Activated CD4-positive, alpha-beta T cell treated with anti-CD3 and anti-CD28 coated beads, Interleukin-2, amount 50 U/mL, for 4 hours (primary cell): ENCODE measurements around the gene DPP10.

Experiments used
- DNase-seq, 2 experiments: peaks; one replicate each; pipeline ENCODE4 v3.0.0-alpha.2; 2020

Gene DPP10

DNA sequence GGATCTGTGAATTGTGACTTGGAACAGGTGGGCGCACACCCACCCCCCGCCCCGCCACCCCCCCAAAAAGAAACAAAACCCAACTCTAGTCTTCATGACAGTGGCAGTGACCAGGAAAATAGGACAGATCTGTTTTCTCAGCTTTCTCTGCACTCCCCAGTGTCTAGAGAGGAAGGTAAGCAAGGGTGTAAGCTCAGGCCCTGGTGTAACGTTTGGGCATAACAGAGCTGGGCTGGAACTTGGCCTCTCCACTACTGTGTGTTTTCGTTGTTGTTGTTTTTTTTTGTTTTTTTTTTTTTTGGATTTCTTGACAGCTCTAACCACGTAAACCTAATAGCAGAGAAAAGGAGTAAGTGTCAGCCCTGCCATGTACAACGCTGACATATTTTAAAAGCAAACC, 1160.8 kb downstream of the DPP10 start:
- no peak for DNase-seq

DNA sequence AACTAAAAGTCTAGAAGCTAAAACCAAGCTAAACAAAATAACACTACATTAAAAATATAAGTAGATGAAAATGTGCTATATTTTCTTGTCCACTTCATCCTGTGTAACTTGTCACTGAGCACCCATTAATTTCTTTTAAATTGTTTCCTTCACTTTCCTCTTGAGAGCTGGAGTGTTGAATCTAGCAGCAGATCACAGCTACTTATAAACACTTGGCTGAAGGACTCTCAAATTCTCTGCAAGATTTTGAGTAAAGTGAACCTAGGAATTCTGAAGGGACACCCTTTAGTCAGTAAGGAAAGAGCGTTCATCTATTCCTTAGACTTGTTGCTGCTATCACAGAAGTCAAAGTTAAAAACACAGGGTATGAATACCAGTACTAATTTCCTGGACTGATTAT, 1163.9 kb downstream of the DPP10 start:
- no peak for DNase-seq

DNA sequence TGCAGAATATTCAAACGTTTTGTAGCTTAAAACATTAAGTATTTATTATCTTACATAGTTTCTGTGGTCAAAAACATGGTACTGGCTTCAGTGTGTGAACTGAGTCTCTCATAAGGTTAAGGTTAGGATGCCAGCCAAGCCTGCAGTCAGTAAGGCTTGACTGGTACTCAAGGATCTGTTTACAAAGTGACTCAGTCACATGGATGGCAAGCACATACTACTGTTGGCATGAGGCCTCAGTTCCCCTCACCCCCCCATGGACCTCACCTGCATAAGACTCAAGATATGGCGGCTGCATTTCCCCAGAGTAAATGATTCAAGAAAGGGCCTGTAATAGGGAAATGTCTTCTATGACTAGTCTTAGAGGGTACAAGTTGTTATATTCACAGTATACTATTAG, 1167.5 kb downstream of the DPP10 start:
- DNase-seq = no peak

DNA sequence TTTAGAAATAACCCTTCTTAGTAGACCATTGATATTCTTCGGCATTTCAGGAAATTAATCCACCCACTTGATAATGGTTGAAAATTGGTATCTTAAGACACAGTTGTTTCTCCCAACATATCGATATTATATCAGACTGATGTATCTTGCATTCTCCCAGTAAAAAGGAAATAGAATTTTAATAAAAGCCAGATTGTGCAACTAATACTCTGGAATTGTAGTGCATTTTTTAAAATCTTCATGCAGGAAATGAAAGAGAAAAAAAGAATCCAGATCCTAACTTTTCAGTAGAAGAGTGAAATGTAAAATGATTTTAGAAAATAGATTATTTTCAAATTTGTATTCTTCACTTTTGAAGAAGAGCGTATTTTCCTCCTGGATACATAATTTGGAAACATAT, 1168.4 kb downstream of the DPP10 start:
- no peak for DNase-seq

DNA sequence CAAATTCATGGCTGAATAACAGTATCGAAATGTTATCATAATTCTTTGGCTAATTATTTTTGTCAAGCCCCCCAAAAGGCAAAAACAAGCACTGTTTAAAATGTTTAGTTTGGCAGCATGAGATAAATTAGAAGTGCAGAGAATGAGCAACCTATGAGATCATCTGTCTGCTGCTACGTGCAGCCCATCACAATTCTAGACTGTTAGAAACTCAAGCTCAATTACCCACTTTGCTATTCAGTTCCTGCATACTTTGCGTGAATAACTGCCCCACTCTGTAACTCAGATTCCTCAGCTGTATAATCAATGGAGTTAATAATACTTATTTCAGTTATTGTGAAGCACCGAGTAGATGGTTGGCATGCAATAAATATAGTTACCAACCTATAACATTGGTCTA, 1181.9 kb downstream of the DPP10 start:
- DNase-seq = no peak

DNA sequence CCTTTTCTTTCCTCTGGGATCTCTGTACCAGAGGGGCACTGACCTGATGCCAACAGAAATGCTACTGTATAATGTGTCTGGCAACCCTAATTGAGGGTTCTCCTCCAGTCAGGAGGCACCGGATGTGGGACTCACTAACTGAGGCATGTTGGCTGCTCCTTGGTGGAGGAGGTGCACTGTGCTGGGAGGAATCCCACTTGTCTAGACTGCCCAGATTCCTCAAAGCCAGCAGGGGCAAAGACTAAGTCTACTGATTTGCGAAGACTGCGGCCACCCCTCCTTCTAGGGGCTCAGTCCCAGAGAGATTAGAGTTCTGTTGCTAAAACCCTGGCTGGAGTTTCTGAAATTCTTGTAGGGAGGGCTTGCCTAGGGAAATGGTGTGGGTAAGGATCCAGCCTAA, 1192.1 kb downstream of the DPP10 start:
- DNase-seq = no peak

DNA sequence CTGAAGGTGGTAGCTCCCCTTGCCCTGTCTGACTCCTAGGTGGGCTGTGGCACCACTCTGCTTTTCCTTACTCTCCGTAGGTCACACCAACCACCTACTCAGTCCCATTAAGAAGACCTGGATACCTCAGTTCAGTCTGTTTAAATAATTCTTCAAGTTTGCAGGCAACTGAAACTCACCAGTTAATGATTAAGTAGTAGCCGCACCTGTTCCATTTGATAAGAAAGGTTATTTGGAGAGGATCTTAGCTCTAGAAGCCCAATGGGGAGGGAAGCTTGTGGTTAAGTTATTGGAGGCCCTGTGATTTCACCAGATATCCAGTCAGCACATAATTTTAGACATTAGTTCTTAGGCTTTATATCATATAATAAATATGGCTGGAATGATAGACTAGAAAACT, 1193.0 kb downstream of the DPP10 start:
- no peak for DNase-seq

DNA sequence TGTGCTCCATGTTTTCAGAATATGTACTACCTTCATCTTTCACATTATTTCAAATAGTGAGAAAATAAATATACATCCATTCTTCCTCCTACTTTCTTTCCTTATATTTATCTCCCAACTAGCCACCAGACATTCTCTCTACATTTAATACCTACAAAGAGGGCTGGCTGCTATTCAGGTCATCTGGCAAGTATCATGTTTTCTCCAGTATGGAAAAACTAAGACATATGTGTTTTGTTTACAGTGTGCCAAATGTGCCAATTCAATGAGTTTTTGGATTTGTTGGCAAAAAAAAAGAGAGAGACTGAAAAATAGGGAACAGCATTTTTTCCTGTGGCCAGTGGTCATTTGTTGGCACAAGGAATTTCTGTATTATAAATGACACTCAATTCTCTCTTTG, 1207.3 kb downstream of the DPP10 start:
- no peak for DNase-seq

DNA sequence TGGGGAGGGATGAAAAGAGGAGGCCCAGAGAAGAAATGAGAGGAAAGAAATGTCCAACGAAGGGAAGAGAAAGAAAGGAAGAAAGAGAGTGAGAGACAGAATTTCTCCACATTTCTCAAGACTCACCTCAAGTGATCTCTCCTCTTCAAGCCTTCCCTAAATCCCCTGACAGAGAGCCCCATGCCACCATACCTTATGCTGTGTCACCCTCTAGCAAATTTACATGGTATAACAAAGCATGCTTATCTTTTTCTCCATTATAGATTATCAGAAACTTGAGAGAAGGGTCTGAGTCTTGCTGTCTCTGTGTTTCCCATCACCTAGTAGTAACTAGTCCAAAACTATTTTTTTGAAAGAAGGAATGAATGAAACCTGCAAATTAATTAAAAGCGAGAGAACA, 1208.4 kb downstream of the DPP10 start:
- DNase-seq = no peak

DNA sequence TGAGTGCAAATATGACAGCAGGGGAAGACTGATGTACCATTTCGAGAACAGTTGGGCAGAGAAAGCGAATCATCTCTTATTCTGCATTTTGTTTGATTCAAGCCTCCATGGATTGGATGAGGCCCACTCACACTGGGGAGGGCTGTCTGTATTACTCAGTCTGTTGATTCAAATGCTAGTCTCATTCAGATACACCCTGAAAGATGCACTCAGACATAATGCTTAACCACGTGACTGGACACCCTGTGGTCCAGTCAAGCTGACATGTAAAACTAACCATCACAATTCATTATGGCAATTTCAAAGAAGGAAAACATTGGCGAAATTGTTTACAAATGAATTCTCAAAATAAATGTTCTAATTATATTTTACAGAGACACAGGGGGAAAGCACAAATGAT, 1210.2 kb downstream of the DPP10 start:
- no peak for DNase-seq

DNA sequence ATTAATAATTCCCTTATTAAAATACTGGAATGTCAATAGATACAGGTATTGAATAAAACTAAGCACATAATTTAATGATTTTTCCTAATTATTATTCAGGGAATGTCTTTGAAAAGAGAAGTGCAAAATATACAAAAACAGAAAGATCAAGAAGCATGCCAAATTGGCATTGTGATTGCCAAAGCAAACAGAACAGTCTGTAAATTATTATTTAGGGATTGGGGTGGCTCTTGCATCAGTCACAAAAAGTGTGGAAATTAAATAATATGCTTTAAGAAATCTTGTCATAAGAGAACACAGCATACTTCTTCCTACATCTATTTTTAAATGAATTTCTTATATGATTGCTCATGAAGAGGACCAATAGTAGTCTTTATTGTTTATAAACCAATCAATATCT, 1211.9 kb downstream of the DPP10 start:
- no peak for DNase-seq

DNA sequence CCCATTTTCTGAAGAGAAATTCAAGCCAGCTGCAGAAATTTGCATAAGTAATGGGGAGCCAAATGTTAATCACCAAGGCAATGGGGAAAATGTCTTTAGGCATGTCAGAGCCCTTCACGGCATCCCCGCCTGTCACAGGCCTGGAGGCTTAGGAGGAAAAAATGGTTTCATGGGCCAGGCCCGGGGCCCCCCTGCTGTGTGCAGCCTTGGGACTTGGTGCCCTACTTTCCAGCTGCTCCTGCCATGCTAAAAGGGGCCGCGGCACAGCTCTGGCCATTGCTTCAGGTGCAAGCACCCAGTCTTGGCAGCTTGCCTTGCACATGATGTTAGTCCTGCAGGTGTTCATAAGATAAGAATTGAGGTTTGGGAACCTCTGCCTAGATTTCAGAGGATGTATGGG, 1235.7 kb downstream of the DPP10 start:
- no peak for DNase-seq

DNA sequence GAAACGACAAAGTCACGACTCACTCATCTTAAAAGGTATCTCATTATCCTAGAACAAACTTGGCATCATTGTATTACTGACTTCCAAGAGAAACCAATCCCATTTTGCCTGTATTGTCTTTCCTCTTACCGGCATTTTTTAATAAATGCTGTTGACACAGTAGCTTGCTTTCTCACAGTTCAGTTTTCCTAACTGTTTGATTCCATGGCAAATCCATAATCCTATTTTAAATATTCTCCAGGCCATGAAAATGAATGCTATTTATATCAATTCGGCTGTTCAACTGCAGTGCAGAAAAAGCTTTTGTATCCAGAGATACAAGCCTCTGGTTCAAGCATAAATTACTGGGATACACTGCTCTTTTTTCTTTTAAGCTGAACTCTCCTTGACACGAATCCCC, 1241.9 kb downstream of the DPP10 start:
- DNase-seq = no peak

DNA sequence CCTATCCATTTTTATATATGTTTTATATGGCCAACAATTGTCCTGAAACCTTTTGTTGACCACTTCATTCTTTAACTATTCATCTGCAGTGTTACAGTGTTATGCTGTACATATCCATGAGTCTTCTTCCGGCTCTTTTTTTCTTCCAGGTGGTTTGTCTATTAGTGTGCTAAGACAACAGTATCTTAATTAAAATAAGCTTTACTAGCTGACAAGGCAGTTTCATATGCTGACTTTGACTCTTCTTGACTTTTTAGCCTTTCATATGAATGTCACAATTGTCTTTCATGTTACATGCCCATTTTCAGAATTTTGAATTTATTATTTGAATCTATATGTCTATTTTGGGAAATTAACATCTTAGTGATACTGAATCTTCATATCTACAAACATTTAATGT, 1249.0 kb downstream of the DPP10 start:
- DNase-seq = no peak

DNA sequence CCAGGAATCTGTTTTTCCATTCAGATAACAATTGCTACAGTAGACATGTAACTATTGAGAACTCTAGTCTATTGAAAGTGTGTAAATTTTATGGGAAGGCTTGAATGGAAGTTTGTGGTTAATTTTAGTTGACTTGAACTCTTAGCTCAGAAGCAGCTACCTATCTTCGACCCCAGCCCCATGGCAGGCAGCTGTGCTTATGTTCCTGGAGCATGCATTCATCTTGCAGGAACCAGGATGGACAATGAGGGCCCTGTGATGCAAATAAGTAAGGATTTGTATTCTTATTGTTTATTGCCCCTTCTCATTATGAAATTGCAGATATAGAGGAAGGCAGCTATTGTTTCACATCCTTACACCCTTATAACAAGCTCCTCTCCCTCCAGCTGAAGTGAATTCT, 1252.2 kb downstream of the DPP10 start:
- DNase-seq = no peak

DNA sequence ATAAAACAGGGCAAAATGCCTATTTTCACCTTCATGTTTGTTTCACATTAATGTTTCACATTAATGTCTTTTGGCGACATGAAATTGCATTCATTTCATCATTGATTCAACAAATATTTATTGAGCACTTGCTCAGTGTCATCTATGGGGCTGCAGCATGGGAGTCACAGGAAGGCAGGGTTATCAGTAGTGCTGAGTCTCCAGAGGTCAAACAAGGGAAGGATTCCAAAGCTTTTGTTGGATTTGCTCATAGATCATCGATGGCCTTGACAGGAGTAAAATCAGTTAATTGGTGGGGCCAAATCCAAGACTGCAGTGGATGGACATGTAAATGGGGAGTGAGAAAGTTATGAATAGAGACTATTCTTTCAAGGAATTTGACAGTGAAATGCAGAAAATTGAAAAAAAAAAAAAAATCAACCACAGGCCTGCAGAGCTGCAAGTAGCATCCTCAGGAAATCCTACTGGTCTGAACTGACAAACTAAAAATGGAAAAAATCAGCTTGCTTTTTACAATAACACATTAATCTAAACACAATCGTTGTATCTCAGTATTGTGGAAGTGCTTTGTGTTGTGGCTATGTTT, 1290.8 kb downstream of the DPP10 start:
- DNase-seq = no peak

DNA sequence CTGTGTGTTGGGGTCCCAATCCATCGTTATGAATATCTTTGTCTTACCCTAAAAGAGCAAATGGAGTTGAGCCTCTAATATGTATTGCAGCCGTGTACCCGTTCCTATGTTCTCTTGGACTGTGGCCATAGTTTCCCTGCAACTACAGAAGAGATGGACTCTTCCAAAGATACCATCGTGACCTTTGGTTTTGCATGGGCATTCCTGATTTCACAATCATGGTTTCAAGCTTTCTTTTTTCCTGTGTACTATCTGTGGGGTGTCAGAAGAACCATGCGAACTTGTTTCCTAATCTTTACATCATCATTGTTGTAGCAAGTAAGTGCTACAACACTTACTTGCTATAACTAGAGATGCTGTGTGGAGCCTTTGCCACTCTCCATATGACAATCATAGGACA, 1295.7 kb downstream of the DPP10 start:
- no peak for DNase-seq

DNA sequence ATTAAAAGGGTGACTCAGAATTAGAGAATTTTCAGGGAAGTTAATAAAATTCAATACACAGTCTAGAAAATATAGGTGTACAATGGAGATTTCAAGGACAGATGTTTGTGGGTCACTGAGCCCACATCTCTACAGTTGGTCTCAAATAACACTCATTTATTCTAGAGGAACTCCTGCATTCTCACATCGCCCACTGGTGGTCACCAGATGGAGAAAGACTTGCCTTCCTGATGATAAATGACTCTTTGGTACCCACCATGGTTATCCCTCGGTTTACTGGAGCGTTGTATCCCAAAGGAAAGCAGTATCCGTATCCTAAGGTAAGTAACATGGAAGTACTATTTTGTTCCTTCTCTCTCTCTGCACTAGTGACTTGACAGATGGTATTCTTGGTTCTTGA, 1297.1 kb downstream of the DPP10 start:
- DNase-seq = no peak

DNA sequence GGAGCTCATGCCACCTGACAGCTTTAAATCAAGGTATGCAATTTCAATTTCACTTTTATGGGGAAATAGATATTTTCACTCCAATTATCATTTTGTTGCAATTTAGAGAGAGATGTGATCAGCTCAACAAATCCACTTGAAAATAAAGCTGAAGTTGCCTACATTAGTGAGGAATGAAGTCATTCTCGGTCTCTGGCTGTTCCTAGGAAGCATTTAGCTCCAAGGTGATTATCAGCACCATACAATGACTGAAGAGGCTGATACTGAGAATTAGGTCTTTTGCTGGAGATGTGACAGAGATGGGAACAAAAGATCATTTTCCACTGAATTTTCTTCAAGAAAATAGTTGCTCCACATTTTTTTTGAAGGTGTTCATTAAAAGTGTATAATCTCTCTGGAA, 1303.7 kb downstream of the DPP10 start:
- DNase-seq = no peak

DNA sequence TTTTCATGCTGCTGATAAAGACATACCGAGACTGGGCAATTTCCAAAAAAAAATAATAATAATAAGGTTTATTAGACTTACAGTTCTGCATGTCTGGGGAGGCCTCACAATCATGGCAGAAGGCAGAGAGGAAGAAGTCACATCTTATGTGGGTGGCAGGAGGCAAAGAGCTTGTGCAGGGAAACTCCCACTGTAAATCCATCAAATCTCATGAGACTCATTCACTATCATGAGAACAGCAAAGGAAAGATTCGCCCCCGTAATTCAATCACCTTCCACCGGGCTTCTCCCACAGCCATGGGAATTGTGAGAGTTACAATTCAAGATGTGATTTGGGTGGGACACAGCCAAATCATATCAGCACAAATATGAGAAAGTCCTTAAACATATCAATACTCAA, 1314.8 kb downstream of the DPP10 start:
- DNase-seq = no peak

DNA sequence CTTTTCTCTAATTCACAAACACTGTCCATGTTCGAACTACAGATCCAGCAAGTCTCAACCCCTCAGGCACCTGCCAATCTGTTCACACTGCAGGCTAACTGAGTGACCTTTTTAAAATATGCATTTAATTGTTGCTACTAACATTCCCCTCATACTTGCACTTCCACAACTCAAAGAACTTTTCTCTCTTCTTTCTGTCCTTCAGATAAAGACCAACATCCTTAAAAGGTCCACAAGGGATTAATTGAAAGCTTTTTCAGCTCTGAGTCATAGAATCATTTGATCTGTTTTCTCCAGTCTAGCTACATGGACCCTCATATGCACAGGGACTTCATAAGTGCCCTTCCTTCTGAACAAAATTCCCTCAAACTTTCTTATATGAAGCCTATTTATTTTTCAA, 1321.2 kb downstream of the DPP10 start:
- no peak for DNase-seq

DNA sequence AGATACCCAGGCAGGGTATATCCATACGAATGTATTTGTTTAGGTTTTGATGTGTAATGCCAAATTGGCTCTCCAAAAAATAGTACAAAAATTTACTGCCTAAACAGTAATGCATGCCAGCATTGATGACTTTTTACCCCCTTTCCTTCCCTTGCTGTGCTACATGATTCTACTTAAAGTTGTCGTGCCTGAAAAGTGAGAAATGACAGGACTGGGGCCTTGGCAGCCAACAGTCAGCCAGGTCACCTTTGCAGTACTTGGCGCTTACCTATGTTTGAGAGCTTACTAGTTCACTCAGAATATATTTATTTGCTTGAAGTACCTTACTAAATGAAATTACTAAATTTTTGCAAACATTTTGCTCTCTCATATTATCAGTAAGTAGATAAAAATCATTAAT, 1329.1 kb downstream of the DPP10 start:
- DNase-seq = no peak

DNA sequence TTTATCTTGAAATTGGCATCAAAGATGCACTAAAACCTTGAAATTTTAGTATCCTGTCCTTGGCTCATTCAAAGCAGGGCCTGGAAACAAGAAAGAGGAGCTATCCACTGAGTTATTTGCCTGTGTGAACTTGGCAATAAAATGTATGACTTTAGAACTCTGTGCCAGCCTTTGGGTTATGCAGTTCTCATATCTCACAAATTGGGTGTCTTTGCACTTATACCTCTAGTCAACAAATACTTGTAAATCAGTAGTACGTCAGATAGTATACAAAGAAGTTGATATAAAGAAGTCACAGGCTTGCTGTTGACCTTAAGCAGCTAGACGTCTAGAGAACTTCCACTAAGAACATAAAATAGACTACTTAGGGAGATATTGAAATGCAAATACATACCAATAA, 1331.9 kb downstream of the DPP10 start:
- DNase-seq = no peak

DNA sequence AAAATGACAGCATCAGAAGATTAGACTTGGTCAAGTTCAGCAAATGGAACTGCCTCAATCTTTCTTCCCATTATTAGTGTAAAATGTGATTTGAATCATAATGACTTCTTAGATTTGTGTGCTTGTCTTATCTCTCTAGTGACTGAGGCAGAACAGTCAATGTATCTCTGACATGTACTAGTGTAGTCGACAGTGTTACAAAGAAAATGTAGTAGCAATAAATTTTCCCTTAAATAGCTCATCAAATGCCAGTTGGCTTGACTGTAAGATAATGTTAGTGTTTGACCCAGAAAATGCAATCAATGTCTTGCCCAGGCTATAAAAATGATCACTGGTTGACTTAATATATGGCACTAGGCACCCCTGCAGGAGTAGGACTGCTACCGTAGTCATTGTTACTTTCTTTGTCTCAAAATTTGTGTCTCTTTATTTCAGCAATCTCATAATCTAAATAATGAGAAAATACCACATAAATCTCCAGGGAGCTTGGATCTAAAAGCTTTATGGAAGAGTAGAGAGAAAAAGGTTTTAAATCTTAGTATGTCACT, 1336.7 kb downstream of the DPP10 start:
- DNase-seq = no peak

DNA sequence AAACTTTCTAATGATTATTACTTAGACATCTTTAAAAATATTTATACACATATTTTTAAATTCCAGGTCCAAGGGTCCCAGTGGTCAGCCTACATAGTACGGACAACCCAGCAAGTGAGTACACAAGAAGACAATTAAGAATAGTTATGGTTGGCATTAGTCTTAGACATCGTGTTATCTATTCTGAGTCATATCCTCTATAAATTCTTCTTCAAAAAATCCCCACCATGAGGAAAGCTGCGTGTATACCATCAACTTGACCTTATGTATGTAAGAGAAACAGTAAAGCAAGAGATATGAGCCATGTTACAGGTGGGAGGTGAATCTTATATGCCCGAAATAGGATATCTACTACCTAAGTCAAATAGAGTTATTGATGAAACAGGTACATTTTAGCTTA, 1339.8 kb downstream of the DPP10 start:
- DNase-seq = no peak

DNA sequence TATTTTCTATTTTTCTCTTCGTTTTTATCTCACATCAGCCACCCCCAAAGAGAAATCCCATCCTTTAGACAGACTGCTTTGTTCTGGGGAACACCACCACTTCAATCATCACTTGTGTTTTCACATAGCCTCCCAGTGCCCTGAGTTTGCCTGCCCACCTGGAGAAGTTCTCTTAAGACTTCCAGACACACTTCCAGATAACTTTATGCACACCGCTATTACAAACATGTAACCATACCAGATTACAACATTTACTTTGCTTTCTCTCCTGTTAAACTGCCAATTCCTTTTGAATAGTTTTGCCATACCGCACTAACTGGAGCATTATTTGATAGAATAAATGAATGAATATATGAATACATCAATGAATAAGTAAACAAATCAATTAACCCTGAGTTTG, 1353.6 kb downstream of the DPP10 start:
- DNase-seq = no peak
